ENCODE results near the gene STRN4. TPM values are rescaled to one million over a fixed set of nuclear protein-coding genes. Genes with fewer than 3 reads are reported as not detected.

STRN4 gene
- total and polyA plus RNA-seq, 8 donors = 54.2 to 97.9 (median 79.0) TPM

- peaks cover 0 to 87% of the 10 kb centered on the region in 2 donors for H3K36me3 ChIP-seq
- no peak for DNase-seq
Observed at GRCh38 chr19:46700704-46701103, 45.5 kb downstream of the STRN4 start.

DNA sequence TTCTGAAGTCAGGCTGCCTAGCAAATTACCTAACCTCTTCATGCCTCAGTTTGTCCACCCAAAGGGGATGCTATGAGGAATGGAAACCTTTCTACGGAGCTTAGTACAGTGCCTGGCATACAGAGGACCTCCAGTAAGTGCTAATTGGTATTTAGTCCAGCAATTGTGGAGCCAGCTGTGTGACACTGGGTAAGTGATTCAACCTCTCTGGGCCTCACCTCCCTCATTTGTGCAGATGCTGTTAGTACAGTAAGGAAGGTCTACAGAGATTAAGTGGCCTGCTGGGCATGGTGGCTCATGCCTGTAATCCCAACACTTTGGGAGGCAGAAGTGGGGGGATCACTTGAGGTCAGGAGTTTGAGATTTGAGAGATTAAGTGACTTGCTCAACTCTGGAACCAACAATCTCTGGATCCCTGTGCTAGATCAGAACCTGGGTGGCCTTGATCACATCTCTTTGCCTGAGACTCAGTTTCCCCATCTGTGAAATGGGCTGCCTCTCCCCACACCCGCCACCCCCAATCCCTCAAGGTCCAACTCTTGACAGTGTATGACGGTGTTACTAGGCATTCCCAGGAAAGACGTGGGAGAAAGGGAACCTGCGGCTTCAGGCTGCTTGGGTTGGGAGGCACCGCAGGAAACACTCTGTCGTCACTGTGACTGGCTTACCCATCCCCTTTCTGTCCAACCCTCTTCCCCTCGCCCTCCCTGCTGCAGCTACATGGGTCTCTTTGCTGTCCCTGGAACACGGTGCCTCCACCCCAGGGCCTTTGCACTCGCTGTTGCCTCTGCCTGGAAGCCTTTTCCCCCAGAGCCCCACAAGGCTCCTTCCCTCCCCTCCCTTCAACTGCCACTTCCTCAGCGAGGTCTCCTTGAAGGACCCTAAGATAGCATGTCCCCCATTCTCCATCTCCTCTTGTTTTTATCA is 47.6 kb downstream of the STRN4 start:
- peaks cover 0 to 96% of the 10 kb centered on the region in 2 donors for H3K36me3 ChIP-seq
- TF ChIP-seq CTCF (IDR thresholded peaks at IDR 0.05) = no peak
- H3K27me3 ChIP-seq = no peaks in the 10 kb centered on the region
- DNase-seq = no peak
- intact Hi-C loops (cut with DNase I) = no loop called here
- H3K4me3 ChIP-seq = no peak overlapping the region
- no peak overlapping the region for H3K27ac ChIP-seq
- H3K4me1 ChIP-seq = peaks cover 0 to 8% of the 10 kb centered on the region in 2 donors
- no peak for ATAC-seq
- H3K9me3 ChIP-seq = no peaks in the 10 kb centered on the region

More at GRCh38 chr19:46700704-46701103, 45.5 kb downstream of the STRN4 start:
- Histone ChIP-seq H3K9me3 (no peaks in the 10 kb centered on the region), H3K4me1 (peaks cover 0 to 8% of the 10 kb centered on the region in 2 donors), H3K27me3 (no peaks in the 10 kb centered on the region), H3K4me3 (no peak overlapping the region), H3K27ac (no peak overlapping the region)
- no peak for TF ChIP-seq CTCF (IDR thresholded peaks at IDR 0.05)
- intact Hi-C loops (cut with DNase I) = no loop called here
- ATAC-seq = no peak

- no peak overlapping the region for H3K27ac ChIP-seq
- ATAC-seq (peak; percentile 98), DNase-seq (peak; percentile 56 to 95 (median 86))
- peaks cover 0 to 96% of the 10 kb centered on the region in 2 donors for H3K36me3 ChIP-seq
- peaks cover 0 to 8% of the 10 kb centered on the region in 2 donors for H3K4me1 ChIP-seq
- no peaks in the 10 kb centered on the region for H3K27me3 ChIP-seq
- no peaks in the 10 kb centered on the region for H3K9me3 ChIP-seq
- TF ChIP-seq CTCF (IDR thresholded peaks at IDR 0.05) = no peak
- no peak overlapping the region for H3K4me3 ChIP-seq
- intact Hi-C loops (cut with DNase I) = no loop called here
Observed at GRCh38 chr19:46697204-46697960, 48.9 kb downstream of the STRN4 start.

- Histone ChIP-seq H3K27me3 (no peaks in the 10 kb centered on the region), H3K27ac (no peak overlapping the region), H3K4me3 (no peak overlapping the region), H3K4me1 (peaks cover 0 to 8% of the 10 kb centered on the region in 2 donors), H3K9me3 (no peaks in the 10 kb centered on the region), H3K36me3 (peaks cover 0 to 96% of the 10 kb centered on the region in 2 donors)
- ATAC-seq (no peak), DNase-seq (no peak)
- no peak for TF ChIP-seq CTCF (IDR thresholded peaks at IDR 0.05)
- intact Hi-C loops (cut with DNase I) = no loop called here
Observed at GRCh38 chr19:46696866-46697203, 49.4 kb downstream of the STRN4 start.

- peaks cover 0 to 8% of the 10 kb centered on the region in 2 donors for H3K4me1 ChIP-seq
- no peak overlapping the region for H3K4me3 ChIP-seq
- no peak for TF ChIP-seq CTCF (IDR thresholded peaks at IDR 0.05)
- H3K27me3 ChIP-seq = no peaks in the 10 kb centered on the region
- no peak for DNase-seq
- intact Hi-C loops (cut with DNase I) = no loop called here
- H3K9me3 ChIP-seq = no peaks in the 10 kb centered on the region
- H3K27ac ChIP-seq = no peak overlapping the region
- peaks cover 0 to 96% of the 10 kb centered on the region in 2 donors for H3K36me3 ChIP-seq
- no peak for ATAC-seq
Observed at GRCh38 chr19:46696052-46696451, 50.2 kb downstream of the STRN4 start.

Data from left lung (tissue), 10 donors.